ENCODE measurements around the gene SOWAHC.

DNA sequence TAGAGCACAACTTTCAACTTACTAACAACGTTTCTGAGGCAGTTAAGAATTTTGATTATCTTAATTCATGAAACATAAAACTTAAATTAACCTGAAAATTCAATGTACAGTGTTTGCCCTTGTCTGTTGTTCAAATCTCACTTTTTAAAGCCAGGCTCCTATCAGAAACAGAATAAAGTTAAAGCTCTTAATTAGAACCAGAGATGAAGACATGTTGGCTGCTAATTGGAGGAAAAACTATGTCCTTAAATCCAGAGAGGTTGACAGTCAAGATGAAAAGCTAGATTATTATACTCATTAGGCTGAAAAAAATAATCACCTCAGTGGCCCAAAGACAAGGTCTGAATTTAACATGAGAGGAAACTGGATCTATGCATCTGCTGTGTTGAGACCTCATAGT is 52.3 kb downstream of the SOWAHC start:
- no peak for TF ChIP-seq POLR2A (IDR thresholded peaks at IDR 0.05; ENCODE audit: low read length)
- no peak for TF ChIP-seq GATA1 (IDR thresholded peaks at IDR 0.05; ENCODE audit: low read depth, low read length)
